Thoracic aorta (tissue), 2 donors: ENCODE measurements around the gene LRRTM4. TPM values are rescaled to one million over a fixed set of nuclear protein-coding genes. Genes with fewer than 3 reads are reported as not detected.
"Not testable (repeated sequence)": the region's sequence is repeated elsewhere in the genome, so short reads cannot be mapped to it uniquely, and the experiment has no call there.

Source experiments
- ATAC-seq: fragments of 150-250 bp; one replicate; pipeline ENCODE4 v1.8.0; 2017; ENCODE audit warnings: low read depth; ENCODE audit not compliant: insufficient number of reproducible peaks, low FRiP score
- DNase-seq: peaks from one replicate; pipeline ENCODE4 v3.0.0-alpha.2; 2020; ENCODE audit warnings: low spot score
- H3K27ac ChIP-seq, 2 donors: fragments of 200-600 bp; sonication (generic); 1 replicate in 1 of 2; 2 replicates in 1 of 2; pipeline ENCODE4 v1.5.1; 2016; ENCODE audit warnings: mild to moderate bottlenecking in 2 of 2, moderate library complexity in 2 of 2
- H3K27me3 ChIP-seq: fragments of 200-600 bp; sonication (generic); replicated peaks from 2 replicates; pipeline ENCODE4 v1.6.0; 2016; ENCODE audit warnings: mild to moderate bottlenecking; ENCODE audit not compliant: insufficient read depth
- H3K36me3 ChIP-seq: fragments of 200-600 bp; sonication (generic); one replicate; pipeline ENCODE4 v1.5.1; 2016
- H3K4me1 ChIP-seq, 2 donors: fragments of 200-600 bp; sonication (generic); 1 replicate in 1 of 2; 2 replicates in 1 of 2; pipeline versions ENCODE4 v1.5.1 to v1.6.0; 2016; ENCODE audit warnings: low read depth in 2 of 2, mild to moderate bottlenecking in 1 of 2; ENCODE audit not compliant: control insufficient read depth in 1 of 2
- H3K4me3 ChIP-seq: fragments of 200-600 bp; sonication (generic); 2 replicates; pipeline ENCODE4 v1.5.1; 2016; ENCODE audit warnings: mild to moderate bottlenecking
- H3K9me3 ChIP-seq: fragments of 200-600 bp; sonication (generic); 2 replicates; pipeline ENCODE4 v1.5.1; 2016
- CTCF ChIP-seq: fragments of 200-600 bp; sonication (generic); IDR thresholded peaks from one replicate; pipeline ENCODE4 v1.5.1; 2019; ENCODE audit warnings: antibody characterized with exemption
- total RNA-seq, 2 donors: library from RNA; depleted of rRNA; stranded (reverse); fragments of >200 nt; gene quantifications; one replicate each; pipeline versions ENCODE4 v1.1.0 to v1.2.3, GENCODE V29; 2016

Gene LRRTM4
- total RNA-seq, 2 donors from 2014 or later, result not detected

- Histone ChIP-seq H3K27me3 (no peaks in the 10 kb centered on the region), H3K27ac (no peak overlapping the region), H3K9me3 (no peaks in the 10 kb centered on the region), H3K4me3 (no peak overlapping the region), H3K4me1 (no peaks in the 10 kb centered on the region), H3K36me3 (no peaks in the 10 kb centered on the region)
- TF ChIP-seq CTCF, result no peak
- no peak for ATAC-seq
- DNase-seq, result no peak
Observed at GRCh38 chr2:76721226-76721625, 801.0 kb downstream of the LRRTM4 start.

- Histone ChIP-seq H3K4me1 (no peaks in the 10 kb centered on the region), H3K9me3 (no peaks in the 10 kb centered on the region), H3K27me3 (no peaks in the 10 kb centered on the region), H3K36me3 (no peaks in the 10 kb centered on the region), H3K4me3 (no peak overlapping the region), H3K27ac (no peak overlapping the region)
- DNase-seq (no peak), ATAC-seq (no peak)
- no peak for TF ChIP-seq CTCF
Observed at GRCh38 chr2:76713312-76713711, 808.9 kb downstream of the LRRTM4 start.

GRCh38 chr2:76711490-76711889, 810.7 kb downstream of the LRRTM4 start:
- TF ChIP-seq CTCF, result no peak
- Histone ChIP-seq H3K4me1 (no peaks in the 10 kb centered on the region), H3K36me3 (no peaks in the 10 kb centered on the region), H3K9me3 (no peaks in the 10 kb centered on the region), H3K27me3 (no peaks in the 10 kb centered on the region), H3K27ac (no peak overlapping the region), H3K4me3 (no peak overlapping the region)
- DNase-seq (no peak), ATAC-seq (no peak)

- DNase-seq (no peak), ATAC-seq (no peak)
- Histone ChIP-seq H3K4me1 (no peaks in the 10 kb centered on the region), H3K27me3 (no peaks in the 10 kb centered on the region), H3K9me3 (no peaks in the 10 kb centered on the region), H3K36me3 (no peaks in the 10 kb centered on the region), H3K4me3 (no peak overlapping the region), H3K27ac (no peak overlapping the region)
- no peak for TF ChIP-seq CTCF
Observed at GRCh38 chr2:76700894-76701293, 821.3 kb downstream of the LRRTM4 start.

- H3K36me3 ChIP-seq, ATAC-seq, H3K27ac ChIP-seq, DNase-seq, H3K9me3 ChIP-seq, H3K4me3 ChIP-seq, H3K4me1 ChIP-seq, H3K27me3 ChIP-seq: not testable (repeated sequence)
Observed at GRCh38 chr2:76697998-76698713, 824.0 kb downstream of the LRRTM4 start.
